Measurements from ENCODE around the gene CHRNA10. TPM values are rescaled to one million over a fixed set of nuclear protein-coding genes. Genes with fewer than 3 reads are reported as not detected.

Gene CHRNA10
- total RNA-seq, 3 donors from 2014 or later = 1.1 to 1.5 (median 1.4) TPM

- DNase-seq (no peak), ATAC-seq (peak; percentile 17)
- Histone ChIP-seq H3K4me1 (ENCODE audit: low read depth) (no peaks in the 10 kb centered on the region), H3K36me3 (ENCODE audit: low read depth) (no peaks in the 10 kb centered on the region), H3K4me3 (no peak overlapping the region), H3K9me3 (no peaks in the 10 kb centered on the region)
- intact Hi-C loops (cut with DNase I, micrococcal nuclease) = no loop called here
- no peak for TF ChIP-seq CTCF (IDR thresholded peaks at IDR 0.05)
Measured at GRCh38 chr11:3669742-3670183, 1.4 kb downstream of the CHRNA10 start.

- no peaks in the 10 kb centered on the region for H3K4me1 ChIP-seq (ENCODE audit: low read depth)
- H3K36me3 ChIP-seq (ENCODE audit: low read depth) = no peaks in the 10 kb centered on the region
- H3K9me3 ChIP-seq = no peaks in the 10 kb centered on the region
- H3K4me3 ChIP-seq = no peak overlapping the region
- TF ChIP-seq CTCF (IDR thresholded peaks at IDR 0.05) = no peak
- intact Hi-C loops (cut with DNase I, micrococcal nuclease) = no loop called here
- no peak for ATAC-seq
- no peak for DNase-seq
Measured at GRCh38 chr11:3669128-3669527, 2.1 kb downstream of the CHRNA10 start.

- intact Hi-C loops (cut with DNase I, micrococcal nuclease) = no loop called here
- no peak for DNase-seq
- Histone ChIP-seq H3K4me3 (no peak overlapping the region), H3K9me3 (no peaks in the 10 kb centered on the region), H3K4me1 (ENCODE audit: low read depth) (no peaks in the 10 kb centered on the region), H3K36me3 (ENCODE audit: low read depth) (no peaks in the 10 kb centered on the region)
- ATAC-seq = no peak
- no peak for TF ChIP-seq CTCF (IDR thresholded peaks at IDR 0.05)
Measured at GRCh38 chr11:3667149-3668035, 3.8 kb downstream of the CHRNA10 start.

GRCh38 chr11:3666023-3666530 lies 5.1 kb downstream of the CHRNA10 start:
- no peak for TF ChIP-seq CTCF (IDR thresholded peaks at IDR 0.05)
- intact Hi-C loops (cut with DNase I, micrococcal nuclease) = no loop called here
- no peaks in the 10 kb centered on the region for H3K4me1 ChIP-seq (ENCODE audit: low read depth)
- ATAC-seq = no peak
- H3K36me3 ChIP-seq (ENCODE audit: low read depth) = no peaks in the 10 kb centered on the region
- DNase-seq = no peak
- no peaks in the 10 kb centered on the region for H3K9me3 ChIP-seq
- H3K4me3 ChIP-seq = no peak overlapping the region

- no peak for TF ChIP-seq CTCF (IDR thresholded peaks at IDR 0.05)
- Histone ChIP-seq H3K4me3 (no peak overlapping the region), H3K9me3 (no peaks in the 10 kb centered on the region), H3K4me1 (ENCODE audit: low read depth) (no peaks in the 10 kb centered on the region), H3K36me3 (ENCODE audit: low read depth) (no peaks in the 10 kb centered on the region)
- no peak for DNase-seq
- no peak for ATAC-seq
- intact Hi-C loops (cut with DNase I, micrococcal nuclease) = no loop called here
Measured at GRCh38 chr11:3665336-3666022, 5.7 kb downstream of the CHRNA10 start.

Data from mucosa of descending colon (tissue), 3 donors.